Glomerular visceral epithelial cell (primary cell): ENCODE data around the gene ITPR2.
A peak's percentile ranks its signal among the peaks of the same experiment; 100 is the strongest.
"Not testable (repeated sequence)": the region's sequence is repeated elsewhere in the genome, so short reads cannot be mapped to it uniquely, and the experiment has no call there.

Experiments
- DNase-seq: peaks from one replicate; pipeline ENCODE4 v3.0.0-alpha.2; 2016; ENCODE audit errors: extremely low spot score

ITPR2 gene

DNA sequence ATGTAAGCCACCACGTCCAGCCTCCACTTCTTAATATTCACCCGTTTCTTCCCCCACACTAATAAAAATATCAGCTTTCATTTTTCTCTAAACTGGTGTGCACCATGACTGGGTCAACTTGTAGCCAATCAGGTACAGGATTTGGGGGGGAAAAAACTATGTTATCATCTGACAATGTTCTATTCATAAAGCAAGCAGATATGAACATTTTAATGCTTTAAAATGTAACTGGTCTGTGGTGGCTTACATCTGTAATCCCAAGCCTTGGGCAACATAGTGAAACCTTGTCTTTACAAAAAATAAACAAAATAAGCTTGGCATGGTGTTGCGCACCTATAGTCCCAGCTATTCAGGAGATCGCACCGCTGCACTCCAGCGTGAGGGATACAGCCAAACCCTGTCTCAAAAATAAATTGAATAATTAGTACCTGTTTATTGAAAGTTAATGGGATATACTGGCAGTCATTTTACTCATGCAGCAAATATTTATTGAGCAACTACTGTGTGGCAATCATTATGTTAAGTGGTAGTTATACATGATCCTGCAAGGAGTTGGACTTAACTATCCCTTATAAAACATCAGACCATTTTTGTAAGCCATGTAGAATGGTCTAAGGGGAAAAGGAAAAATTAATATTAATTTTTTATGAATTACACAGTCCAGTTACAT is 15.3 kb upstream of the ITPR2 start:
- DNase-seq: no peak

DNA sequence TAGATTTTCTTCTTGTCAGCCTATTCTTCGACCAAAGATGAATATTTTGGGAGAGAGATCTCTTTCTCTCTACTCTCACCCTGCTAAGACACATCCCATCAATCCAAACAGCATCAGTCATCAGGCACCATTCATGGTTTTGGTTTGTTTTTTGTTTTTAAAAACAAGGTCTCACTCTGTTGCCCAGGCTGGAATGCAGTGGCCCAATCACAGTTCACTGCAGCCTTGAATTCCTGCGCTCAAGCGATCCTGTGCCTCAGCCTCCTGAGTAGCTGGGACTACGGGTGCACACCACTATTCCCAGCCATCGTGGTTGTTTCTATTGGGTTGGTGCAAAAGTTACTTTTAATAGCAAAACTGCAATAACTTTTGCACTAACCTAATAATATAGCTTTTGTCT is 14.4 kb upstream of the ITPR2 start:
- no peak for DNase-seq

DNA sequence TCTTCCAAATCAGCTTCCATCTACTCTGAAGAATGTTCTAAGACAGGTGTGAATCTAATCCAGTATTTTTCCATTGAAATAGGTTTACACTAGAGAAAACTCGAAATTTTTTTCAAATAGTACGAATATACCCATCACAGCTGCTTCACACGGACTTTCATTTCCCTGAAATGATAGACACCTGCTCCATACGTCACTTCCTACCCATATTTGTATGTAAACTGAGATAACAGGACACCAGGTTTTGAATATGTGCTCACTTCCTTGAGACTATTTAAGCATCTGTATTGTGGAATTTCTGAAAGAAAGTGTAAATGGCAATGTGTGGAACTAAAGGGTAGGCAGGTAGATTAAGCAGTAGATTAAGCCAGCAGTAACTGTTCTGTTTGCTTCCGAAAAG is 13.4 kb upstream of the ITPR2 start:
- DNase-seq: no peak

DNA sequence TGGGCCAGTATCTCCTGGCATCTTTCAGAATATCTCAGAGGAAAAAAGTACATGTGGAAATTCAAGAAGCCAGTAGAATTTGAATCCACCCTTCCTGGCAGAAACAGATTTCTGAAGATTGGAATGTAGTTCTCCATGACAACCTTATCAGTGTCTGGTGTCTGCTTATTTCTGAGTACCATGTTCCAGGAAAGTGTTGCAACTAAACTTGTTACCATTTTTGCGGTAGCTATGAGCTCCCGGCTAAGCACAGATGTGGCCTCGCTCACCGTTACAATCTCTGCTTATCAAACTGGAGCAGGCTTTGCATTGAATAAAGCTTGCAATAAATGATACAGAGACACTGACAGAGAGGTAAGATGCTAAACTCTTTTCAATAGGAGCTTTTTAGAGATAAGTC is 13.0 kb upstream of the ITPR2 start:
- no peak for DNase-seq

DNA sequence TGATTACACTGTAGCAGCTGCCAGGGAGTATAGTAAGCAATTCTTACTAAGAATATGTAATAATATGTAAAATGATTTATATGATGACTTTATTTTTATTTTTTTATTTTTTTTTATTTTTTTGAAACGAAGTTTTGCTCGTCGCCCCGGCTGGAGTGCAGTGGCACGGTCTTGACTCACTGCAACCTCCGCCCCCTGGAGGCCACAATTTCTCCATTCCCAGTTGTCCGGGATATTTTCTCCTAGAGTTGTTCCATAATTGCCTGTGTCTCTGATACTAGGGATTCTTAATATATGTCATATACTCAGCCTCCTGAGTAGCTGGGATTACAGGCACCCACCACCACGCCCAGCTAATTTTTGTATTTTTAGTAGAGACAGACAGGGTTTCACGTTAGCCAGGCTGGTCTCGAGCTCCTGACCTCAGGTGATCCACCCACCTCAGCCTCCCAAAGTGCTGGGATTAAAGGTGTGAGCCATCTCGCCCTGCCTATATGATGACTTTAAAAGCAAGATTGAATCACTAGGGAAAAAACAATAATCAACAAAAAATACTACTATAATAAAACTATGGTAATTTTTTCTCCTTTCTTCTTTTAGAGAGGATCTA is 12.2 kb upstream of the ITPR2 start:
- DNase-seq: peak; percentile 57

DNA sequence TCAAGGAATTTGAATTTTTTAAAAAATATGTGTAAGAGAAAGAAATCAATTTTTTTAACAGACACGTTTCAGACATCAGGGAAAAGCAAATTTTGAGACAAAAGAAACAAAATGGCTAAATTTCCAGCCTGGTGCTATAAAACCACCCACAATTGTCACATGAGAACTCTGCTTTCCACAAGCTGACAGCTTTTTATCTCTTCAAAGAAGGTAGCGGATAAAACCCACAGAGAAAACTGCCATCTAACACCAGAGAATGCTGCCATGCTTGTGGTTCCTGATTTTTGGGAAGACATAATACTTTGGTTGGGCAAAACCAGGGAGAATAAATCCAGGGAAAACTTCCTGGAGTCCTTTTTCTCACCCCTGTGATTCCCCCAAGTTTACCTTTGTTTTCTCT is 10.3 kb upstream of the ITPR2 start:
- no peak for DNase-seq

- DNase-seq: no peak
Observed at GRCh38 chr12:26841085-26841484, 8.1 kb upstream of the ITPR2 start.

GRCh38 chr12:26839512-26839911 is 6.5 kb upstream of the ITPR2 start:
- no peak for DNase-seq

- DNase-seq: no peak
Observed at GRCh38 chr12:26838888-26839416, 6.0 kb upstream of the ITPR2 start.

GRCh38 chr12:26836201-26836600 is 3.2 kb upstream of the ITPR2 start:
- DNase-seq: no peak

DNA sequence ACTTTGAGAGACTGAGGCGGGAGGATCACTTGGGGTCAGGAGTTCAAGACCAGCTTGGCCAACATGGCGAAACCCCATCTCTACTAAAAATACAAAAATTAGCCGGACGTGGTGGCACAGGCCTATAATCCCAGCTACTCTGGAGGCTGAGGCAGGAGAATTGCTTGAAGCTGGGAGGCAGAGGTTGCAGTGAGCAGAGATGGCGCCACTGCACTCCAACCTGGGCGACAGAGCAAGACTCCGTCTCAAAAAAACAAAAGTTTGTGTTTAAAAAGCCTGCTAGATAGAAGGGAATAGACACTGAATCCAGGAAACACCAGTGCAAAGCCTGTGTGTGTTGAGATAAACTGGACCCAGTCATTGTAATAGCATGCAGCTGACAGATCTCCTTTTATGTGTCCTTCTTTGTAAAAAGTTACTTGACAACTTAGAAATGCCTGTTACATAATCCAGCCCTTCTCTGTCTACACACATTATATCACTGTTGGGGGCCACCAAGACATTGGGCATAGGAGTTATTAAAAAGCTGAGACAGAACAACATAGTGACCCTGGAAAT is 1.6 kb upstream of the ITPR2 start:
- not testable (repeated sequence) for DNase-seq

GRCh38 chr12:26833743-26834490 is 923 bp upstream of the ITPR2 start:
- DNase-seq: peak; percentile 30

GRCh38 chr12:26831951-26832821 is 808 bp downstream of the ITPR2 start:
- DNase-seq: peak; percentile 68

DNA sequence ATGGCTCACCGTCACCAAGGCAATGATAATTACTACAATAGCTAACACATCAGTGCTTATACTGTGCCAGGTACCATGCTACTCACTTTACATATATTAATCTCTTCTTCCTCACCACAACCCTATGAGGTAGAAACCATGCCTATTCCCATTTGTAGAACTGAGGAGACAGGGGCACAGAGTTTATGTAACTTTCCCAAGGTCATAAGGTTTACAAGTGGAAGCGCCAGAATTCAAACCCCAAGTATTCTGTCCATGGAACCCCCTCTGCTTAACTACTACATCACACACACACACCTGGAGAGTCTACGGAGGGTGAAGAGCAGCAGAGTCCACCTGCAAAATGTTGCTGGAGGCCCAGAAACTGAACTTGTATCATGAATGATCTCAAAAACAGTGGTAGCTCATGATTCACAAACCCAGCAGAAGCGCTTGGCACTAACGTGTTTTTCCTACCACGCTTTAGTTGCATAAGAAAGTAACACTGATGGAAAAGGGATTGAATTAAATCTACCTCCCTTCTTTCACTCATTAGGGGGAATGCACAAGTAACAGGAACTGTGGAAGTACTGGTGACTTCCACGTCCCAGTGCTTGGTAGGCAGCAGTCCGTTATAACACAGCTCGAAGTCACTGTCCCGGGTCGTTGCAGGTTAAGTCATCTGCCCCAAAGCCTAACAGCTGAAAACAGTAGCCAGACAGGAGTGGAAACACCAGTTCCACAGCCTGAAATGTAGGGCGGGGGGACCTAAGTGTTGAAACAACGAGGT is 2.0 kb downstream of the ITPR2 start:
- no peak for DNase-seq

DNA sequence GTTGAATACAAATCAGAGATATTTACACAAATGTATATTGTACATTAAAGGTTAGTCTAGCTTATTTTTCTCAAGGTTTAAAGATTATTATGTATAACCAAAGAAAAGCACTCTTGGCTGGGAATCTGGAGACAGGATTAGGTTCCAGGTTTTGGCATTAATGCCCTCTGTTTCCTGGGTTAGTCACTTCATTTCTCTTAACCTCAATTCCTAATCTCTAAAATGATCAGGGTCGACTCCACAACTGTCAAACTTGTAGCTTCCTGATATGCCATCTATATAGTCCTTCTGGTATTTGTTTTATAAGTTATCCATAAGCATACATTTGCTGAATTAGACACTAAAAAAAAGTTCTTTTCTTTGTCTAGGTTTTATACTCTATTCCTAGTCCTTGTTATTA is 2.6 kb downstream of the ITPR2 start:
- DNase-seq: no peak

DNA sequence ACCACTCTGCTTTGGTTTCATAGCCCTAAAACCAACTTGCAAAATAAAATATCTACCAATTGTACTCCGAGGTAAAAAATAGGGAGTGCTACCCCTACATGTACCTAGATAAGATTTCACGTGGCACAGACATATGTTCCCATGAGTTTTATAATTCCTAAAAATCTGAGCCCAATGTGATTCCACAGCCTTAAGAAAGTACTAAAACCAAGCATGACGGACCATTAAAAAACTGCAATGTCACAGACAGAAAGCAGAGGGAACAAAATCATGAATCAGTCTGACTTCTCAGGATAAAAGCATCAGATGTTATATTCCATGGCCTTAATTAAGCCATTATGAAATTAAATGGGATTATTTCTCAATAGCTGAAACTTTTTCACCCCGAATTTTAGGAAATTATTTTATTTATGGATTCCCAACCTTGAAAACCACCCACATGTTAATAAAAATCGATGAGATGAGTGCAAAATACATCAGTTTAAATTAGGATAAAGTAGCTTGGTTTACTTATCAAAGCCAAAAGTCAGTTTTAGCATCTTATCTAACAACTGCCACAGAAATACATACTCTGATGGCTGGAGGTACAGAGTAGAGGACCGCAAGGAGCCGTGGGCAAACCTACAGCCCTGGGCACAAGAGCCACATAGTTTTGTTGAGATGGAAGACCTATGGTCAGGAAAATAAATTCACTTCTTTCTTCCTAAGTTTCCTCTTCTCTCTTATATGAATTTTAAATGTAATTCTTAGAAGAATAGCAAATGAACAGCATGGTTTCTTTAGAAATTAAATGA is 4.5 kb downstream of the ITPR2 start:
- no peak for DNase-seq

- DNase-seq: no peak
Observed at GRCh38 chr12:26826437-26826836, 6.6 kb downstream of the ITPR2 start.

DNA sequence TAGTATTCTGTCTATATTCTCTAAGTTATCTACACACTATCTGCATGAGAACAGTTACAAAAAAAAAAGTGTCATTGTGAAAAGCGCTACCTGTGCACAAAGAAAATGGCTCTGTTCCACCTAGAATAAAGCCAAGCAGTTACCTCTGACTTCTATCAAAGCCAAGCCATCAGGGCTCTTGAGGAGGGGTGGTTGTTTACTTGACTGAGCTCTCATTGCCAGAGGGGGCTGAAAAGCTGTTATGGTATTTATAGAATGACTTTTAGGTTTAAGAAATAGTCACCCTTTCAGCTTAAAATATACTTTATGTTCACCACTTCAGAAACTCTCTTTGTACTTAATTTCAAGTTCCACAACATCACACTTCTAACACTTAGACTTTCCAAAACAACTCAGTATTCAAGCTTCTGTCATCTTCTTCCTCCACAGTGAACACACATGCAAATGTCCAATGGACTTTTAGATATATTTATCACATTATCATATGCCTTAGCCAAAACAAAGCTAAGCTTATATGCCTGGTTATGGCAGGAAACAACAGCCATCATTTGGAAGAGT is 7.5 kb downstream of the ITPR2 start:
- DNase-seq: no peak

- no peak for DNase-seq
Observed at GRCh38 chr12:26823390-26823789, 9.6 kb downstream of the ITPR2 start.

DNA sequence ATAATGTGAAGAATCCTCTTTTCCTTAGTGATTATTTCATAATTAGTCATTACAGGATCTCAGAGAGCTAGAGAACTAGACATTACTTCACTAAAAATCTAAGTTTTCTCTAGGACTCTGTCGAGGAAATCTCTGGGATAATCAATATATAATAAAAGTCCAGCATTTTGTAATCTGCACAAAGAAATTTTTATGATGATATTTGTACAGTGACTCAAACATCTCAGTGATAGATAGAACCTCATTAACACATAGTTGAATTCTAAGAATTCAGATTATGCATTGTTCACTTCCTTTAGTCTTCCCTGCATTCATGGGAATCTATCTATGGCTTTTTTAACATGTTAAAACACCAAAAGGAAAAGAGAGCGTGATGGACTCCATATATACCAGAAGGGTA is 11.0 kb downstream of the ITPR2 start:
- no peak for DNase-seq
